ENCODE measurements around the gene SV2B.

DNA sequence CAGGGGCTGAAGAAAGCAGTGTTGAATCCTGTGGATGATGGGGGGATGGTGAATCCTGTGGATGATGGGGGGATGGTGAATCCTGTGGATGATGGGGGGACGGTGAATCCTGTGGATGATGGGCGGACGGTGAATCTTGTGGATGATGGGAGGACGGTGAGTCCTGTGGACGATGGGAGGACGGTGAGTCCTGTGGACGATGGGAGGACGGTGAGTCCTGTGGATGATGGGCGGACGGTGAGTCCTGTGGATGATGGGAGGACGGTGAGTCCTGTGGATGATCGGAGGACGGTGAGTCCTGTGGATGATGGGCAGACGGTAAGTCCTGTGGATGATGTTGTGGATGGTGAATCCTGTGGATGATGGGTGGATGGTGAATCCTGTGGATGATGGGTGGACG, 170.7 kb downstream of the SV2B start:
- no peak for TF ChIP-seq FOXP2 (optimal IDR thresholded peaks at IDR 0.05; ENCODE audit: borderline replicate concordance, extremely low read depth, extremely low read length, insufficient read depth)
- no peak for TF ChIP-seq POLR2AphosphoS5 (IDR thresholded peaks at IDR 0.05; ENCODE audit: low read depth, low read length)
- TF ChIP-seq SIN3A (IDR thresholded peaks at IDR 0.05; ENCODE audit: borderline replicate concordance, insufficient read depth, low read length): no peak
- no peak for TF ChIP-seq TAF1 (IDR thresholded peaks at IDR 0.05; ENCODE audit: borderline replicate concordance, insufficient read depth, low read length)

Data from PFSK-1 (cell line).